GM23338 (cell line): Measurements from ENCODE around the gene CORO7. TPM values are rescaled to one million over a fixed set of nuclear protein-coding genes. Genes with fewer than 3 reads are reported as not detected.

Experiments
- ATAC-seq: fragments of 200-7000 bp; cut with Tn5 transposase; 3 replicates; pipeline ENCODE4 v1.9.1; 2020
- DNase-seq: peaks from one replicate; pipeline ENCODE4 v3.0.0-alpha.2; 2015; ENCODE audit warnings: low spot score
- H2AFZ ChIP-seq: fragments of 200-600 bp; sonication (generic); 2 replicates; pipeline ENCODE4 v1.8.0; 2016; ENCODE audit warnings: antibody characterized with exemption, mild to moderate bottlenecking, moderate library complexity
- H3F3A ChIP-seq: fragments of 200-600 bp; sonication (generic); replicated peaks from 2 replicates; pipeline ENCODE4 v1.8.0; 2017; ENCODE audit warnings: antibody characterized with exemption, mixed run types, low read depth
- H3K27ac ChIP-seq: fragments of 200-600 bp; sonication (generic); 2 replicates; pipeline ENCODE4 v1.6.1; 2016; ENCODE audit warnings: low read depth
- H3K27me3 ChIP-seq: fragments of 200-600 bp; sonication (generic); 2 replicates; pipeline ENCODE4 v1.8.0; 2016; ENCODE audit warnings: mild to moderate bottlenecking, mixed run types, moderate library complexity; ENCODE audit not compliant: insufficient read depth
- H3K36me3 ChIP-seq: fragments of 200-600 bp; sonication (generic); 2 replicates; pipeline ENCODE4 v1.8.0; 2016; ENCODE audit warnings: mild to moderate bottlenecking; ENCODE audit not compliant: insufficient read depth
- H3K4me1 ChIP-seq: fragments of 200-600 bp; sonication (generic); 2 replicates; pipeline ENCODE4 v1.8.0; 2016; ENCODE audit warnings: mild to moderate bottlenecking, moderate library complexity; ENCODE audit not compliant: insufficient read depth
- H3K4me2 ChIP-seq: fragments of 200-600 bp; sonication (generic); 2 replicates; pipeline ENCODE4 v1.7.1; 2017; ENCODE audit warnings: mixed run types
- H3K4me3 ChIP-seq: fragments of 200-600 bp; sonication (generic); 2 replicates; pipeline ENCODE4 v1.6.1; 2016; ENCODE audit warnings: mixed run types
- H3K79me2 ChIP-seq: fragments of 200-600 bp; sonication (generic); replicated peaks from 2 replicates; pipeline ENCODE4 v1.8.0; 2017; ENCODE audit warnings: mild to moderate bottlenecking; ENCODE audit not compliant: insufficient read depth
- H3K9me2 ChIP-seq: fragments of 200-600 bp; sonication (generic); 2 replicates; pipeline ENCODE4 v1.8.0; 2017; ENCODE audit not compliant: insufficient read depth
- H4K20me1 ChIP-seq: fragments of 200-600 bp; sonication (generic); replicated peaks from 2 replicates; pipeline ENCODE4 v1.8.0; 2017; ENCODE audit warnings: mild to moderate bottlenecking; ENCODE audit not compliant: insufficient read depth
- H3K27ac Mint-ChIP-seq: 2 replicates; pipeline ENCODE4 v1.8.0; 2020; ENCODE audit warnings: inconsistent platforms, mild to moderate bottlenecking, moderate library complexity, mixed read lengths
- H3K27me3 Mint-ChIP-seq: 3 replicates; pipeline ENCODE4 v1.8.0; 2022; ENCODE audit warnings: low read depth, mild to moderate bottlenecking, moderate library complexity, mixed read lengths, inconsistent platforms; ENCODE audit not compliant: insufficient read depth, poor library complexity
- H3K36me3 Mint-ChIP-seq: 3 replicates; pipeline ENCODE4 v1.8.0; 2021; ENCODE audit warnings: low read depth, mild to moderate bottlenecking, inconsistent platforms, moderate library complexity, mixed read lengths
- H3K4me1 Mint-ChIP-seq: 3 replicates; pipeline ENCODE4 v1.8.0; 2020; ENCODE audit warnings: mild to moderate bottlenecking, inconsistent platforms, mixed read lengths
- H3K4me3 Mint-ChIP-seq: 3 replicates; pipeline ENCODE4 v1.8.0; 2021; ENCODE audit warnings: moderate library complexity, mild to moderate bottlenecking, inconsistent platforms, mixed read lengths
- H3K9me3 Mint-ChIP-seq: 3 replicates; pipeline ENCODE4 v1.8.0; 2020; ENCODE audit warnings: moderate library complexity, mild to moderate bottlenecking, inconsistent platforms, mixed read lengths
- EZH2 ChIP-seq: fragments of 200-600 bp; sonication (generic); IDR thresholded peaks from one replicate; pipeline ENCODE4 v1.8.0; 2017; ENCODE audit warnings: antibody characterized with exemption, mild to moderate bottlenecking, low read depth; ENCODE audit not compliant: unreplicated experiment
- JUNB ChIP-seq: IDR thresholded peaks from one replicate; pipeline ENCODE4 v1.6.1; 2016; ENCODE audit warnings: antibody characterized with exemption; ENCODE audit not compliant: unreplicated experiment
- NANOG ChIP-seq: IDR thresholded peaks from 2 replicates; pipeline ENCODE4 v1.6.1; 2016; ENCODE audit warnings: antibody characterized with exemption, borderline replicate concordance
- POLR2AphosphoS5 ChIP-seq: IDR thresholded peaks from 2 replicates; pipeline ENCODE4 v1.6.1; 2016; ENCODE audit warnings: antibody characterized with exemption, low read depth
- ZNF331 ChIP-seq: fragments of 250-450 bp; sonication (Bioruptor Pico); IDR thresholded peaks from 2 replicates; pipeline ENCODE4 v1.5.0; 2020; ENCODE audit warnings: low read depth, mild to moderate bottlenecking, moderate library complexity
- polyA plus RNA-seq: library from polyadenylated mRNA; unstranded; fragments of >200 nt; fragmentation: Nextera tagmentation; extraction: Ambion mirVana; gene quantifications from 2 replicates; pipeline ENCODE4 v1.2.1, GENCODE V29; 2016
- total RNA-seq: library from RNA; depleted of rRNA; stranded (reverse); fragments of >200 nt; shearing (Covaris generic); gene quantifications from 2 replicates; pipeline ENCODE4 v1.2.3, GENCODE V29; 2014
- TF ChIP-seq, protein P1 (sequence below): IDR thresholded peaks from one replicate; pipeline ENCODE4 v1.6.1; 2018; ENCODE audit warnings: antibody characterized with exemption; ENCODE audit not compliant: unreplicated experiment
- TF ChIP-seq, protein P2 (sequence below): IDR thresholded peaks from 2 replicates; pipeline ENCODE4 v1.6.1; 2016; ENCODE audit warnings: antibody characterized with exemption

The CORO7 gene
- total and polyA plus RNA-seq, 2 experiments from 2014 or later, result 14.2 to 46.4 TPM

DNA sequence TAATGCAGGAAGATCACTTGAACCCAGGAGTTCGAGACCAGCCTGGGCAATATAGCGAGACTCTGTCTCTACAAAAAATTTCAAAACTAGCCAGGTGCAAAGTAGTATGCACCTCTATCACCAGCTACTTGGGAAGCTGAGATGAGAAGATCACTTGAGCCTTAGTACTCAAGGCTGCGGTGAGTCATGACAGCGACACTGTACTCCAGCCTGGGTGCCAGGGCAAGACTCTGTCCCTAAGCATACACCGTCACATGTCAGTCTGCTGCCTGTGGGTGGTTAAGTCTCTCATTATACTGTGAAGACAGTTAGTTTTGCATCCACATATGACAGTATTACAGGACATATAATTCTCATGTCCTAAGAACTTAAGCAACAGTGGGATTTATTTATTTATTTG, 36.3 kb upstream of the CORO7 start:
- no peak overlapping the region for H3K4me2 ChIP-seq
- H3K4me1 ChIP-seq, result no peaks in the 10 kb centered on the region
- no peak overlapping the region for H2AFZ ChIP-seq
- H3K79me2 ChIP-seq, result no peaks in the 10 kb centered on the region
- H3K27me3 ChIP-seq, result no peaks in the 10 kb centered on the region
- TF ChIP-seq NANOG, result no peak
- TF ChIP-seq, protein P1, sequence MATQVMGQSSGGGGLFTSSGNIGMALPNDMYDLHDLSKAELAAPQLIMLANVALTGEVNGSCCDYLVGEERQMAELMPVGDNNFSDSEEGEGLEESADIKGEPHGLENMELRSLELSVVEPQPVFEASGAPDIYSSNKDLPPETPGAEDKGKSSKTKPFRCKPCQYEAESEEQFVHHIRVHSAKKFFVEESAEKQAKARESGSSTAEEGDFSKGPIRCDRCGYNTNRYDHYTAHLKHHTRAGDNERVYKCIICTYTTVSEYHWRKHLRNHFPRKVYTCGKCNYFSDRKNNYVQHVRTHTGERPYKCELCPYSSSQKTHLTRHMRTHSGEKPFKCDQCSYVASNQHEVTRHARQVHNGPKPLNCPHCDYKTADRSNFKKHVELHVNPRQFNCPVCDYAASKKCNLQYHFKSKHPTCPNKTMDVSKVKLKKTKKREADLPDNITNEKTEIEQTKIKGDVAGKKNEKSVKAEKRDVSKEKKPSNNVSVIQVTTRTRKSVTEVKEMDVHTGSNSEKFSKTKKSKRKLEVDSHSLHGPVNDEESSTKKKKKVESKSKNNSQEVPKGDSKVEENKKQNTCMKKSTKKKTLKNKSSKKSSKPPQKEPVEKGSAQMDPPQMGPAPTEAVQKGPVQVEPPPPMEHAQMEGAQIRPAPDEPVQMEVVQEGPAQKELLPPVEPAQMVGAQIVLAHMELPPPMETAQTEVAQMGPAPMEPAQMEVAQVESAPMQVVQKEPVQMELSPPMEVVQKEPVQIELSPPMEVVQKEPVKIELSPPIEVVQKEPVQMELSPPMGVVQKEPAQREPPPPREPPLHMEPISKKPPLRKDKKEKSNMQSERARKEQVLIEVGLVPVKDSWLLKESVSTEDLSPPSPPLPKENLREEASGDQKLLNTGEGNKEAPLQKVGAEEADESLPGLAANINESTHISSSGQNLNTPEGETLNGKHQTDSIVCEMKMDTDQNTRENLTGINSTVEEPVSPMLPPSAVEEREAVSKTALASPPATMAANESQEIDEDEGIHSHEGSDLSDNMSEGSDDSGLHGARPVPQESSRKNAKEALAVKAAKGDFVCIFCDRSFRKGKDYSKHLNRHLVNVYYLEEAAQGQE, result no peak
- TF ChIP-seq, protein P2, sequence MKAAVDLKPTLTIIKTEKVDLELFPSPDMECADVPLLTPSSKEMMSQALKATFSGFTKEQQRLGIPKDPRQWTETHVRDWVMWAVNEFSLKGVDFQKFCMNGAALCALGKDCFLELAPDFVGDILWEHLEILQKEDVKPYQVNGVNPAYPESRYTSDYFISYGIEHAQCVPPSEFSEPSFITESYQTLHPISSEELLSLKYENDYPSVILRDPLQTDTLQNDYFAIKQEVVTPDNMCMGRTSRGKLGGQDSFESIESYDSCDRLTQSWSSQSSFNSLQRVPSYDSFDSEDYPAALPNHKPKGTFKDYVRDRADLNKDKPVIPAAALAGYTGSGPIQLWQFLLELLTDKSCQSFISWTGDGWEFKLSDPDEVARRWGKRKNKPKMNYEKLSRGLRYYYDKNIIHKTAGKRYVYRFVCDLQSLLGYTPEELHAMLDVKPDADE, result no peak
- TF ChIP-seq EZH2, result no peak
- no peak for TF ChIP-seq ZNF331 (CRISPR knock-in tag)
- Mint-ChIP-seq H3K4me3 (no peak overlapping the region), H3K27me3 (peaks cover 7% of the 10 kb centered on the region), H3K9me3 (no peaks in the 10 kb centered on the region), H3K4me1 (peaks cover 4% of the 10 kb centered on the region; the same call in 1 of the 3 replicates), H3K27ac (no peak overlapping the region), H3K36me3 (peaks cover 71% of the 10 kb centered on the region)
- H3K4me3 ChIP-seq, result no peak overlapping the region
- H4K20me1 ChIP-seq, result peaks cover 7% of the 10 kb centered on the region
- ATAC-seq (no peak), DNase-seq (no peak)
- H3K9me2 ChIP-seq, result no peaks in the 10 kb centered on the region
- H3F3A ChIP-seq, result peaks cover 7% of the 10 kb centered on the region; the same call in 1 of the 2 replicates
- peaks cover 25% of the 10 kb centered on the region for H3K36me3 ChIP-seq
- H3K27ac ChIP-seq, result no peak overlapping the region

DNA sequence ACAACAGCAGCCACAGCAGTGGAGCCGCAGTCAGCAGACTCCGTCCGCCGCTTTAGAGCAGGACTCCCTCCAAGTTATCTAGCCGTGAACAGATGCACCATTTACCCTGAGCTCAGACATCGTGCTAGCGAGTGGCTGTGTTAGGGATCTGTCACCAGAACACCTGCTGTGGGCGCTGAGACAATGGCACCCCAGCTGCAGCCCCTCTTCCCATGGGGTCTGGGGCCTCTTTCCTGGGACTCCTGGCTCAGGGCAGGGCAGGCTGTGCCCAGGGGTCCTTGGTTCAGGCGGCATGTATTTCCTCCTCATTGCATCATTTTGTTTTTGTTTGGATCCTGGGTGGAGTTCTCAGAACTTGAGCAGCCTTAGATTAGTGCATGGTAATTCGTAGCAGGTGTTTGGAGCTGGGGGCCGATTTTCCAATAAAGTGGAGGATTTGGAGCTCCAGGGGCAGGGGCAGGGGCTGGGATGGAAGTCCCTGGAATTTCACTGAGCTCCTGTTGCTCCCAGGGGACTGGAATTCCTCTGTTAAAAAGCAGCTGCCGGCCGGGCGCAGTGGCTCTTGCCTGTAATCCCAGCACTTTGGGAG, 34.6 kb upstream of the CORO7 start:
- ATAC-seq, result no peak

More for the DNA sequence above, 34.6 kb upstream of the CORO7 start:
- H3K4me3 Mint-ChIP-seq, result no peak overlapping the region
- Histone ChIP-seq H3K27ac (no peak overlapping the region), H3K4me3 (no peak overlapping the region), H2AFZ (no peak overlapping the region), H3K36me3 (peaks cover 24% of the 10 kb centered on the region), H3K79me2 (no peaks in the 10 kb centered on the region), H3K4me1 (no peaks in the 10 kb centered on the region), H3K27me3 (no peaks in the 10 kb centered on the region), H3K4me2 (no peak overlapping the region), H4K20me1 (peaks cover 10% of the 10 kb centered on the region), H3F3A (peaks cover 9% of the 10 kb centered on the region; the same call in 1 of the 2 replicates), H3K9me2 (no peaks in the 10 kb centered on the region)
- no peak for TF ChIP-seq JUNB
- no peak for TF ChIP-seq POLR2AphosphoS5
- DNase-seq, result peak; percentile 8
- peaks cover 11% of the 10 kb centered on the region for H3K27me3 Mint-ChIP-seq
- peak overlapping the region; percentile 22 for H3K27ac Mint-ChIP-seq
- H3K9me3 Mint-ChIP-seq, result no peaks in the 10 kb centered on the region
- H3K4me1 Mint-ChIP-seq, result peaks cover 4% of the 10 kb centered on the region; the same call in 1 of the 3 replicates
- peaks cover 71% of the 10 kb centered on the region for H3K36me3 Mint-ChIP-seq
